Measurements from ENCODE around the gene RTKN.
"Not testable (repeated sequence)": the region's sequence is repeated elsewhere in the genome, so short reads cannot be mapped to it uniquely, and the experiment has no call there.

GRCh38 chr2:74483675-74484164, 42.0 kb upstream of the RTKN start:
- not testable (repeated sequence) for TF ChIP-seq CTCF, POLR2A (IDR thresholded peaks at IDR 0.05)

Data from lower leg skin (tissue), 3 donors.